Activated T-helper 1 cell treated with Interleukin-2 at 50 U/mL for 16 hours (primary cell): ENCODE measurements around the gene DAB2IP.
"Not testable (repeated sequence)": the region's sequence is repeated elsewhere in the genome, so short reads cannot be mapped to it uniquely, and the experiment has no call there.

Experiments used
- DNase-seq: peaks from one replicate; pipeline ENCODE4 v3.0.0-alpha.2; 2020; ENCODE audit warnings: low read depth

The DAB2IP gene

GRCh38 chr9:121727295-121728020, 76.0 kb downstream of the DAB2IP start:
- no peak for DNase-seq

- no peak for DNase-seq
These were observed 77.5 kb downstream of the DAB2IP start for GRCh38 chr9:121728916-121729315.

GRCh38 chr9:121729769-121730562, 78.5 kb downstream of the DAB2IP start:
- DNase-seq = no peak

- no peak for DNase-seq
These were observed 79.7 kb downstream of the DAB2IP start for GRCh38 chr9:121731090-121731489.

- no peak for DNase-seq
These were observed 80.5 kb downstream of the DAB2IP start for GRCh38 chr9:121731919-121732318.

GRCh38 chr9:121732389-121732788, 81.0 kb downstream of the DAB2IP start:
- DNase-seq = no peak

- no peak for DNase-seq
These were observed 81.5 kb downstream of the DAB2IP start for GRCh38 chr9:121732886-121733285.

- DNase-seq = no peak
These were observed 83.0 kb downstream of the DAB2IP start for GRCh38 chr9:121734465-121734864.

GRCh38 chr9:121735065-121735792, 83.8 kb downstream of the DAB2IP start:
- no peak for DNase-seq

GRCh38 chr9:121735793-121736770, 84.6 kb downstream of the DAB2IP start:
- DNase-seq = no peak

GRCh38 chr9:121736934-121737462, 85.6 kb downstream of the DAB2IP start:
- DNase-seq = no peak

- no peak for DNase-seq
These were observed 86.1 kb downstream of the DAB2IP start for GRCh38 chr9:121737481-121737931.

GRCh38 chr9:121738411-121738810, 87.0 kb downstream of the DAB2IP start:
- DNase-seq = no peak

GRCh38 chr9:121738968-121739367, 87.5 kb downstream of the DAB2IP start:
- no peak for DNase-seq

GRCh38 chr9:121739971-121740370, 88.5 kb downstream of the DAB2IP start:
- no peak for DNase-seq

GRCh38 chr9:121741228-121741918, 89.9 kb downstream of the DAB2IP start:
- DNase-seq = no peak

GRCh38 chr9:121741919-121742283, 90.5 kb downstream of the DAB2IP start:
- DNase-seq = not testable (repeated sequence)

- DNase-seq = no peak
These were observed 91.5 kb downstream of the DAB2IP start for GRCh38 chr9:121742923-121743322.

- DNase-seq = no peak
These were observed 92.1 kb downstream of the DAB2IP start for GRCh38 chr9:121743441-121744001.

- DNase-seq = no peak
These were observed 92.7 kb downstream of the DAB2IP start for GRCh38 chr9:121744002-121744686.
